Endodermal cell (in vitro differentiated cells): ENCODE results near the gene EYA2. TPM values are rescaled to one million over a fixed set of nuclear protein-coding genes. Genes with fewer than 3 reads are reported as not detected.
A peak's percentile ranks its signal among the peaks of the same experiment; 100 is the strongest.

Experiments used
- DNase-seq: peaks from one replicate; pipeline ENCODE4 v3.0.0-alpha.2; 2017
- H3K27ac ChIP-seq: 2 replicates; pipeline ENCODE4 v1.5.1; 2013; ENCODE audit warnings: mild to moderate bottlenecking, low read depth, low read length, moderate library complexity
- H3K27me3 ChIP-seq: 2 replicates; pipeline ENCODE4 v1.6.1; 2013; ENCODE audit warnings: mild to moderate bottlenecking, low read length, moderate library complexity; ENCODE audit not compliant: insufficient read depth, control insufficient read depth, poor library complexity, severe bottlenecking
- H3K36me3 ChIP-seq: 2 replicates; pipeline ENCODE4 v1.7.0; 2013; ENCODE audit warnings: mild to moderate bottlenecking, low read length, moderate library complexity; ENCODE audit not compliant: control insufficient read depth, insufficient read depth
- H3K4me1 ChIP-seq: one replicate; pipeline ENCODE4 v1.7.0; 2013; ENCODE audit warnings: low read length; ENCODE audit not compliant: control insufficient read depth, insufficient read depth
- H3K4me3 ChIP-seq: 2 replicates; pipeline ENCODE4 v1.5.1; 2013; ENCODE audit warnings: mild to moderate bottlenecking, low read length, moderate library complexity
- H3K9ac ChIP-seq: 2 replicates; pipeline ENCODE4 v1.6.1; 2013; ENCODE audit warnings: mild to moderate bottlenecking, low read length, moderate library complexity; ENCODE audit not compliant: poor library complexity, severe bottlenecking; ENCODE audit errors: extremely low read depth
- H3K9me3 ChIP-seq: 2 replicates; pipeline ENCODE4 v1.6.1; 2013; ENCODE audit warnings: mild to moderate bottlenecking, low read length, moderate library complexity; ENCODE audit not compliant: control insufficient read depth
- H3K27ac Mint-ChIP-seq: 2 replicates; pipeline ENCODE4 v1.8.0; 2020; ENCODE audit warnings: mixed read lengths
- H3K27me3 Mint-ChIP-seq: 2 replicates; pipeline ENCODE4 v1.8.0; 2021; ENCODE audit warnings: mild to moderate bottlenecking, mixed read lengths; ENCODE audit not compliant: insufficient read depth
- H3K36me3 Mint-ChIP-seq: 2 replicates; pipeline ENCODE4 v1.8.0; 2020; ENCODE audit warnings: low read depth, mixed read lengths
- H3K4me1 Mint-ChIP-seq: 2 replicates; pipeline ENCODE4 v1.8.0; 2020; ENCODE audit warnings: mixed read lengths
- H3K4me3 Mint-ChIP-seq: 2 replicates; pipeline ENCODE4 v1.8.0; 2020; ENCODE audit warnings: mild to moderate bottlenecking, moderate library complexity, mixed read lengths
- H3K9me3 Mint-ChIP-seq: 2 replicates; pipeline ENCODE4 v1.8.0; 2020; ENCODE audit warnings: mild to moderate bottlenecking, mixed read lengths
- WGBS, 2 experiments: methylation state at CpG; one replicate each; pipeline versions ENCODE4 v1.1.5 to v1.1.7; 2013; ENCODE audit warnings: missing lambda C conversion rate in 2 of 2, mixed read lengths in 1 of 2; ENCODE audit not compliant: insufficient coverage in 1 of 2, insufficient read length in 1 of 2; 5-methylcytosine and 5-hydroxymethylcytosine counted together
- total RNA-seq, 2 donors: library from RNA; stranded (reverse); fragmentation: NEBNext Ultra II Directional in 1 of 2; extraction: Animal tissue kit (Norgen Biotek cat#: 25700) in 1 of 2; gene quantifications; 2 replicates in 1 of 2; 3 replicates in 1 of 2; pipeline ENCODE4 v1.2.1, GENCODE V29; 2021
- TF ChIP-seq, protein P1 (sequence below): fragments of 200-600 bp; sonication (generic); conservative IDR thresholded peaks from 2 replicates; pipeline ENCODE4 v1.5.0; 2021; ENCODE audit warnings: antibody characterized with exemption, mild to moderate bottlenecking

Gene EYA2
- total RNA-seq, 2 donors from 2014 or later = 9.1 to 18.0 TPM

DNA sequence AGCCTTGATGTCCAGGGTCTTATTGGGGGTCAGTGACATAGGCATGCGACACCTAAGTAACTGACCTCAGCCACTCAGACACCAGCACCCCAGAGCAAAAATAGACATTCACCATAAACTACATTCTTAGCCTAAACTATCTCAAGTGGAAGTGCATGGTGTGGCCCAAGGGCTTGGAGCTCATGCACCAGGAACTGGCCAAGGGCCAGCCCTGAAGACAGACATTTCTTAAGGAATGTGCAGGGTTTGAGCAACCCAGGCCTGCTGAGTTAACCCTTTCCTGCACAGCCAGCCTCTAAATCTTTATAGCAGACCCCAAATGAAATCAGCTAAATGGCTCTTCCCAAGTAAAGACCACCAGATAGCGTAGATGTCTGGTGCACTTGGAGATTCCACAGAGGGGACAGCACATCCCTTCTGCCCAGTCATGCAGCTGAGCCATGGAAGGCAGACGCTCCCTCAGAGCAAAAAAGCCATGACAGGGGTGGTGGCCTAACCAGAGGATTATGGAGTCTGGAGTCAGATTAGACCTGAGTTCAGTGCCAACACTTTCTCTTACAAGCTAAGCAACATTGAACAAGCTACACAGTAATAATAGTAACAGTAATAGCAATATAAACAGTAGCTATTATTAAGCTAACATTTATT lies 239.3 kb downstream of the EYA2 start:
- Histone ChIP-seq H3K9me3 (peaks cover 6% of the 10 kb centered on the region), H3K4me1 (no peaks in the 10 kb centered on the region), H3K27ac (no peak overlapping the region), H3K9ac (no peak overlapping the region), H3K36me3 (peaks cover 16% of the 10 kb centered on the region), H3K27me3 (no peaks in the 10 kb centered on the region), H3K4me3 (no peak overlapping the region)
- peaks cover 13% of the 10 kb centered on the region for H3K36me3 Mint-ChIP-seq
- H3K9me3 Mint-ChIP-seq = peaks cover 4% of the 10 kb centered on the region
- H3K4me3 Mint-ChIP-seq = no peak overlapping the region
- DNase-seq = no peak
- WGBS, 2 experiments = 92 to 100% methylated on average over 1 to 3 of the region's 3 CpGs
- peaks cover 12% of the 10 kb centered on the region for H3K4me1 Mint-ChIP-seq
- no peak overlapping the region for H3K27ac Mint-ChIP-seq
- peaks cover 4% of the 10 kb centered on the region for H3K27me3 Mint-ChIP-seq
- TF ChIP-seq, protein P1, sequence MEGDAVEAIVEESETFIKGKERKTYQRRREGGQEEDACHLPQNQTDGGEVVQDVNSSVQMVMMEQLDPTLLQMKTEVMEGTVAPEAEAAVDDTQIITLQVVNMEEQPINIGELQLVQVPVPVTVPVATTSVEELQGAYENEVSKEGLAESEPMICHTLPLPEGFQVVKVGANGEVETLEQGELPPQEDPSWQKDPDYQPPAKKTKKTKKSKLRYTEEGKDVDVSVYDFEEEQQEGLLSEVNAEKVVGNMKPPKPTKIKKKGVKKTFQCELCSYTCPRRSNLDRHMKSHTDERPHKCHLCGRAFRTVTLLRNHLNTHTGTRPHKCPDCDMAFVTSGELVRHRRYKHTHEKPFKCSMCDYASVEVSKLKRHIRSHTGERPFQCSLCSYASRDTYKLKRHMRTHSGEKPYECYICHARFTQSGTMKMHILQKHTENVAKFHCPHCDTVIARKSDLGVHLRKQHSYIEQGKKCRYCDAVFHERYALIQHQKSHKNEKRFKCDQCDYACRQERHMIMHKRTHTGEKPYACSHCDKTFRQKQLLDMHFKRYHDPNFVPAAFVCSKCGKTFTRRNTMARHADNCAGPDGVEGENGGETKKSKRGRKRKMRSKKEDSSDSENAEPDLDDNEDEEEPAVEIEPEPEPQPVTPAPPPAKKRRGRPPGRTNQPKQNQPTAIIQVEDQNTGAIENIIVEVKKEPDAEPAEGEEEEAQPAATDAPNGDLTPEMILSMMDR = no peak

DNA sequence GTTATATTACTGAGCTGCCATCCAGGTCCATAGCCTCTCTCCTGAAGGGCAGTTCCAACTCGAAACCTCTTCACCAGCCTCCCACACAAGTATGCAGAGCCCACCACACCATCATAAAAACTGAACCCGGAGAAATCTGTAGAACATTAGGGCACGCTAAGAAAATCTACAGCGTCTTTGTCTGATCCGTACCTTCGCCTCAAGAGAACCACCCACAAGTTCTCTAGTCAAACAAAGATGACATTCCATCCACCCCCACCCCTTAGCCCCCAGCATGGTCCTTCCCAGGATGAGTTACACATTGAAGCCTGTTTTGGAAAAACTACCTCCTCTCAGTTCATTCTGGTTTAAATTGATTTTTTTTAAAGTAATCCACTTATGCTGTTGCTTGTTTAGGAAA lies 242.1 kb downstream of the EYA2 start:
- DNase-seq = no peak
- no peaks in the 10 kb centered on the region for H3K27me3 ChIP-seq
- peaks cover 14% of the 10 kb centered on the region for H3K9me3 ChIP-seq
- H3K36me3 ChIP-seq = peaks cover 21% of the 10 kb centered on the region
- no peak overlapping the region for H3K9ac ChIP-seq
- WGBS, 2 experiments = 88% methylated on average over 6 of the region's 6 CpGs; no CpG with 5 or more reads in 1 of the 2 experiments
- H3K27ac ChIP-seq = no peak overlapping the region
- TF ChIP-seq, protein P1 = no peak
- Mint-ChIP-seq H3K27ac (peak overlapping the region; percentile 56), H3K27me3 (no peaks in the 10 kb centered on the region), H3K36me3 (peaks cover 11% of the 10 kb centered on the region), H3K4me3 (no peak overlapping the region), H3K9me3 (peaks cover 14% of the 10 kb centered on the region), H3K4me1 (peaks cover 18% of the 10 kb centered on the region)
- no peak overlapping the region for H3K4me3 ChIP-seq
- H3K4me1 ChIP-seq = no peaks in the 10 kb centered on the region

DNA sequence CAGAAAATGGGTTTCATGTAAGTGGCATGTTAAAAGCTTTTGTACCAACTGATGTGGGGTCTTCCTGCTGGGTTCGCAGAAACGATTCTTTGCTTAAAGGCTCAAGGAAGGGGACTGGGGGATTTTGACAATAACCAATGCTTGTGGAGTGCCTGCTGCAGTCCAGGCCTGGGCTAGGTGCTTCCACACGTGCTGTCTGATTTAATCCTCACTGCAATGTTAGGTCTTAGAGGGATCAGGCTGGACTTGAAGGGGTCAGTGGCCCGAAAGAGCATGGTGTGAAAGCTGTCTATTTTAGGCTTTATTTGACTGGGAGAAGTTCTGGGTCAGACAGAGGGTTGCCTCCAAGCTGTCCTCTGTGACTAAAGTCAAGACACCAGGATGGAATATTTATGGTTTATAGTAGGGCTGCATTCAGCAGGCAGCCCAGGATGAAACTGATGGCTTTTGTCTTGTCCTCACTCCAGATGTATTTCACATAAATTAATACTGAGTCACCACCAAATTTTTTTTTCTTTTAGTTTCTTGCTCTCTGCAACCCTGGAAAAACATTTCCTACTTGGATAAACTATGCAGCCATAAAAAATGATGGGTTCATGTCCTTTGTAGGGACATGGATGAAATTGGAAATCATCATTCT lies 242.7 kb downstream of the EYA2 start:
- Mint-ChIP-seq H3K9me3 (peaks cover 16% of the 10 kb centered on the region), H3K36me3 (peaks cover 11% of the 10 kb centered on the region), H3K27me3 (no peaks in the 10 kb centered on the region), H3K4me3 (no peak overlapping the region), H3K4me1 (peaks cover 18% of the 10 kb centered on the region), H3K27ac (peak overlapping the region; percentile 56)
- no peaks in the 10 kb centered on the region for H3K4me1 ChIP-seq
- WGBS, 2 experiments = 48 to 60% methylated on average over 1 to 4 of the region's 4 CpGs
- no peak overlapping the region for H3K4me3 ChIP-seq
- TF ChIP-seq, protein P1 = no peak
- no peak overlapping the region for H3K27ac ChIP-seq
- no peaks in the 10 kb centered on the region for H3K27me3 ChIP-seq
- H3K9ac ChIP-seq = no peak overlapping the region
- no peak for DNase-seq
- peaks cover 16% of the 10 kb centered on the region for H3K36me3 ChIP-seq
- peaks cover 15% of the 10 kb centered on the region for H3K9me3 ChIP-seq
